Diencephalon (tissue), 1 donor: ENCODE data around the gene CFAP300. TPM values are rescaled to one million over a fixed set of nuclear protein-coding genes. Genes with fewer than 3 reads are reported as not detected.

Source experiments
- small RNA-seq: library from RNA; depleted of rRNA; stranded (forward); fragments of <200 nt; gene quantifications from one replicate; pipeline ENCODE3, GENCODE V24; 2014
- total RNA-seq: library from RNA; depleted of rRNA; stranded (reverse); fragments of >200 nt; gene quantifications from one replicate; pipeline ENCODE4 v1.2.3, GENCODE V29; 2014

CFAP300 gene
- 6.7 TPM for total RNA-seq

GRCh38 chr11:102047305-102047924 lies at the start of gene CFAP300:
CFAP300 (plus strand) TSS chr11:102047437; CDS start chr11:102047471, 34 bp downstream.

GRCh38 chr11:102109896-102110760 lies 62.9 kb downstream of the CFAP300 start, which contains the start of gene YAP1:
YAP1 (plus strand) TSS chr11:102110447; CDS start chr11:102110849, 402 bp downstream.

Small RNA genes within 50 kb of the gene (small RNA-seq; reads per million reads assigned to genes)
- not detected for gene RNA5SP535

Other genes starting within 250 kb of the CFAP300 start
- 12.9 TPM for gene CEP126, start 132.4 kb upstream of the CFAP300 start, total RNA-seq
- 0.23 TPM for gene ANGPTL5, start 130.9 kb upstream of the CFAP300 start, total RNA-seq
- 33.9 TPM for gene YAP1, start 63.0 kb downstream of the CFAP300 start, total RNA-seq